Left cardiac atrium (tissue), 4 donors: Measurements from ENCODE around the gene IRF1. TPM values are rescaled to one million over a fixed set of nuclear protein-coding genes. Genes with fewer than 3 reads are reported as not detected.
"Not testable (repeated sequence)": the region's sequence is repeated elsewhere in the genome, so short reads cannot be mapped to it uniquely, and the experiment has no call there.

Experiments used
- ATAC-seq, 2 donors: fragments of 200-7000 bp; cut with Tn5 transposase; one replicate each; pipeline ENCODE4 v1.9.1; 2020; ENCODE audit warnings: mild to moderate bottlenecking in 2 of 2, moderate library complexity in 2 of 2
- DNase-seq: peaks from one replicate; pipeline ENCODE4 v3.0.0-alpha.2; 2020
- intact Hi-C, 2 donors: fragments of 100-400 bp; cut with DNase I; formaldehyde crosslinking; loops; one replicate each; pipeline versions ENCODE4 v1.14.1 to v1.15.1; 2022 to 2023
- long read RNA-seq: library from polyadenylated mRNA; unstranded; transcript quantifications from one replicate; pipeline ENCODE4 v2.0.0, GENCODE V29; 2021
- total RNA-seq, 2 donors: library from RNA; stranded (reverse); fragmentation: NEBNext Ultra II Directional; extraction: Animal tissue kit (Norgen Biotek cat#: 25700); gene quantifications; one replicate each; pipeline ENCODE4 v1.2.1, GENCODE V29; 2021
- donor health status: DM: no; HTN: yes; CAD: no.
- donor health status: DM: no; HTN: yes; CAD: no; lungs with severe emphysema.
- donor health status: DM: yes; HTN: yes; CAD: no.
- donor health status: Dilated cardiomyopathy.

Gene IRF1, protein sequence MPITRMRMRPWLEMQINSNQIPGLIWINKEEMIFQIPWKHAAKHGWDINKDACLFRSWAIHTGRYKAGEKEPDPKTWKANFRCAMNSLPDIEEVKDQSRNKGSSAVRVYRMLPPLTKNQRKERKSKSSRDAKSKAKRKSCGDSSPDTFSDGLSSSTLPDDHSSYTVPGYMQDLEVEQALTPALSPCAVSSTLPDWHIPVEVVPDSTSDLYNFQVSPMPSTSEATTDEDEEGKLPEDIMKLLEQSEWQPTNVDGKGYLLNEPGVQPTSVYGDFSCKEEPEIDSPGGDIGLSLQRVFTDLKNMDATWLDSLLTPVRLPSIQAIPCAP
- 10 to 100 TPM; 11.8 to 21.4 TPM for total RNA-seq
- long read RNA-seq, transcript IRF1-201 (10 exons, 3,579 nt), result major isoform, 12 of 18 reads
- long read RNA-seq, partial matches to known transcripts, result 2 of 18 reads
- long read RNA-seq, other reads (novel, unspliced or antisense), result 4 of 18 reads

DNA sequence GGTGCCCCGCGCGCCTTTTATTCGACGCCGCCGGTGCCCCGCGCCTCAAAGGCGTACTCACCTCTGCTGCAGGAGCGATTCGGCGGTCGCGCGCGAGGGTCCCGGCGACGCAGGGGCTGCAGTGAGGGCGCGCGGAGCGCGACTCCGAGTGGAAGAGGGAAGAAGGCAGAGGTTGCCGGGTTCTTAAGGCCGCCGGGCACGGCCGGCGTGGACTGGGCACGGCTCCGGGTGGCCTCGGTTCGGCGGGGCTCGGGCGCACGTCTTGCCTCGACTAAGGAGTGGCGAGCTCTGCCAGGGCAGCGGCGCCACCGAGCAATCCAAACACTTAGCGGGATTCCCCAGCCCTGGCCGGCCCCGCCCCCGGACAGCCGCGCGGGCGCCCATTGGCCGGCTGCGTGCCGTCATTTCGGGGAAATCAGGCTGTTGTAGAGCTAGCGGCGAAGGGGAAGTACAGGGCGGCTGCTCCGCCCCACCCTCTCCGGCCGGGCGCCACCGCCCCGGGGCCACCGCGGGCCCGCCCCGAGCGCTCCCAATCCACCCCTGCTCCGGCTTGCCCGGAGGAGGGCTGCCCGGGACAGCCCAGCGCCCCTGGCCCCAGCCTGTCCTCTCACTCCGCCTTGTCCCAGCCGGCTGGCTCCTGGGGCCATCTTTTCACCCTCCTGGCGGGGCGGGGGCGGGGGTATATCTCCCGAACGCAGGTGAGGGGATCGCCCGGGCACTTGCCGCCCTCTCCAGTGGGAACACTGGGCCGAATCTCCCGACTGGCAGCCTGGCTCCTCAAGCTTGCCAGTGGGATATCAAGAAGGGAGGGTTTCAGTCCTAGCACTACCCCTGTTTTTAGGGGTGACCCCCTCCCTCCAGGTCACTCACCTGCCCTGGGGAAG is at the start of gene IRF1:
IRF1 (minus strand) TSS at position 290 of the 884 bp plus-strand sequence. CDS start 1,295 bp downstream, outside the sequence.
- intact Hi-C loops, result loop anchor here in 1 of 2 donors (5.0 kb wide), 1 partner anchor 78 kb away; no protein-coding TSS in a partner anchor
- DNase-seq, result peak; percentile 97
- ATAC-seq, result peak; percentile 92 to 95

DNA sequence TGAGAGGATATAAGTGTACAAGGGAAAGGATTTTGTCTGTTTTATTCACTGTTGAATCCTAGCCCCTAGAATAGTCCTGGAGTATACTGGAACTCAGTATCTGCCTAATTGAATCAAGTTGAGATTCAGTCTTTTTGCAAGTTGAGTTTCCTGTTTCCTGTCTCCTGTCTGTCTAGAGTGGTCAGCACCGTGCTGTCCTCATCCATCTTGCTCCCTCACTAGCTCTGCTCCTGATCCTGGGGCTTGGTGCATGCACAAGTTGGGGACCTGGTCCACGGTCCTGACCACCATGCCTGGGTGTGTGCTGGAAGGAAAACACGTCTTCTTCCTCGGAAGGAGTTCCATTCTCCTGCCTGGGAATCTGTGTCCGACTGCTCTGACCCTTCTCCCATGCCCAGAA is 49.6 kb upstream of the IRF1 start:
- no peak for ATAC-seq
- no peak for DNase-seq
- intact Hi-C loops, result no loop called here

DNA sequence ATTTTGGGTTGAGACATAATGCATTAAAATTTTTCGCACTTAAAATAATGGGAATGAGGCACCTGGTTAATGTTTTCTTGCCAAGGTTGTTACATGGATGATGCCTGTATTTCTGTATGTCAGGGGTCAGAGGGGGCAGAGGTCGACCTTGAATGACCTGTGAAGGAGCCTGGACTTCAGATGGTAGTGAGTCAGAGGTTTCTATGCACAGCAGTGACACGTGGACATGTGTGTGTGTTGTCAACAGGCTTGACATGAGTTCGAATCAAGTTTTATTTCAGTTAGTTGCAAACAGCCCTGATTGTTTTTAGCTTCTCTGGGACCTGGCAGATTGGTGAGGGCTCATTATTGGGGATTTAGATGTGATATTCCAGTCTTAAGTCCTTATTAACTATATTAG is 49.1 kb upstream of the IRF1 start:
- ATAC-seq (no peak), DNase-seq (no peak)
- intact Hi-C loops, result loop anchor here in 1 of 2 donors (10.0 kb wide), 1 partner anchor 265 kb away; no protein-coding TSS in a partner anchor

DNA sequence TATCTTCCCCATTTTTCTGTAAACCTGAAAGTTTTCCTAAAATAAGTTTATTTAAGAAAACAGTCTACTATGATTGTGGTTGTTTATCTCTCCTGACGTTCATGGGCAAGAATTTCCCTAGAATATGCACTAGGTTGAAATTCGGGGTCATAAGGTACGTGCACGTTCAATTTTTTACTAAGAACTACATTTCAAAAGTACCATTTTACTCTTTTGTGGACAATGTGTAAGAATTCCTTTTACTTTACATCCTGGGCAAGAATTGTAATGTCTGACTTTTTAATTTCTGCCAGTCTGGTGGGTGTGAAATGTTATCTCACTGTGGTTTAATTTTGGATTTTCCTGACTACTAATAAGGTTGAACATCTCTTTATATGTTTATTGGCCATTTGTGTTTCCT is 40.4 kb upstream of the IRF1 start:
- intact Hi-C loops, result loop anchor here in 1 of 2 donors (10.0 kb wide), 1 partner anchor 274 kb away; no protein-coding TSS in a partner anchor
- DNase-seq (no peak), ATAC-seq (no peak)

DNA sequence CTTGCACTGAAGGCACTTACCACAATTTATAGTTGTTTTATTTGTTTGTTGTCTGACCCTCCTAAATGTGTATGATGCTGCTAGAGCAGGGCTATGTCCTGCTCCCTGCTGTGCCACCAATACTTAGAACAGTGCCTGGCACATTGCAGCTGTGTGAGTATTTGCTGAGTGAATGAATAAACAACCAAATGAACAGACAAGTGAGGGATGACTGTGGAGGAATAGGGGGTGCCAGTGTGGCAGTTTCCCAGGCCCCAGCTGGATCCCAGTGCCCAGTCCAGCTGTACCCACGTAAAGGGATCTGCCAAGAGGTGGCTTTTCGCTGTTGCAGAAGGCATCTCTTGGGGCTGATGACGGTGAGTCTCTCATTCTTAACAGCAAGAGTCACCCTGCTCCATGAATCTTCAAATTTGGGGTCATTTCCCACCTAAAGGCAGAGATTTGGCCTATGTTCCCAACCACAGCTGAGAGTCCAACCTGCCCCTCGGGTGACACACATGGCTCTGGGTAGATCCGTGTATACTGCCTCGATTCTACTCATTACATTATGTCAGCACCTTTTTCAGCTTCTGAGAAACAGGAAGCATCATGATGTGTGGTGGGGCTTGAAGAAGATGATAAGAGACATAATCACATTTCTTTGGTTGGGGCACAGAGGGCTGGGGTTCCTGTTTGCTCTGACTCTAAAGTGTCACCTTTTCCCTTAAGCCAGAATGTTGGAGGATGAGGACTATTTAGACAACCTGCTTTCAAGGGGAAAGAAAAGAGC is 38.5 kb upstream of the IRF1 start:
- intact Hi-C loops, result no loop called here
- no peak for ATAC-seq
- DNase-seq, result no peak

DNA sequence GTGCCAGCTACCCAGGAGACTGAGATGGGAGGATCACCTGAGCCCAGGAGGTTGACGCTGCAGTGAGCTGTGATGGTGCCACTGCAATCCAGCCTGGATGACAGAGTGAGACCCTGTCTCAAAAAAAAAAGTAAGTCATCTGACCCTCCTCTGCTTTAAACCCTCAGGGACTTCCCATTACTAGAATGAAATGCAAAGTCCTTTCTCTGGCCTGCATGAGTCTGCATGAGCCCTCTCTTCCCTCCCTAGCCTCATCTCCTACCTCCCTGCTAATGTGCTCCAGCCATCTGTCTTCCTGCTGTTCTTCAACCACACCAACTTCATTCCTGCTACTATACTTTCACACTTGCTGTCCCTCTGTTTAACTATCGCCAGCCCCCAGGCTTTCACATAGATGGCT is 37.4 kb upstream of the IRF1 start:
- no peak for DNase-seq
- intact Hi-C loops, result no loop called here
- no peak for ATAC-seq

DNA sequence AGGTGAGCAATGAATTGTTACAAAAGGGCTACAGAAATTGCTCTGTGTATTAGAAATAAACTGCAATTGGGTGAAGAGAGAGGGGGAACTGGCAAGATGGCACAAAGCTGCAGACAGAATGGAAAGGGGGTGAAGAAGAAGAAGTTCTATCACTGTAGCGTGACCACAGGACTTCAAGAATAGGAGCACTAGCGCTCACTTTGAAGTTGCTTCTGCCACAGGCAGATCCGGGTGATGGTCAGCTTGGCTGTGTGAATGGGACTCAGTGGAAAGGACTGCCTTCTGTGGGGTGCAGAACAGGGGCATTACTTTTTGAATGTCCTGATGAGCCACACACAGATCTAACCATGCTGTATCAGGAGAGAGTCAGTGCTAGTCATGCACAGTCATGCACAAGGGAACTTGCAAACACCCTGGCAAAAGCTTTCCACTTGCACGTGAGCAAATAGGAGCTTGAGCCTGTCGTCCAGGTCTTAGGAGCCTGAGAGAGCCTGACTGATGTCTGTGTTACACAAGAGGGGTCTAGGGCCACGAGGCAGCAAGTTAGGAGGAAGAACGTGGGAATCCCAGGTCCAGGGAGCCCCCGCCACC is 36.5 kb upstream of the IRF1 start:
- intact Hi-C loops, result no loop called here
- ATAC-seq, result no peak
- no peak for DNase-seq

DNA sequence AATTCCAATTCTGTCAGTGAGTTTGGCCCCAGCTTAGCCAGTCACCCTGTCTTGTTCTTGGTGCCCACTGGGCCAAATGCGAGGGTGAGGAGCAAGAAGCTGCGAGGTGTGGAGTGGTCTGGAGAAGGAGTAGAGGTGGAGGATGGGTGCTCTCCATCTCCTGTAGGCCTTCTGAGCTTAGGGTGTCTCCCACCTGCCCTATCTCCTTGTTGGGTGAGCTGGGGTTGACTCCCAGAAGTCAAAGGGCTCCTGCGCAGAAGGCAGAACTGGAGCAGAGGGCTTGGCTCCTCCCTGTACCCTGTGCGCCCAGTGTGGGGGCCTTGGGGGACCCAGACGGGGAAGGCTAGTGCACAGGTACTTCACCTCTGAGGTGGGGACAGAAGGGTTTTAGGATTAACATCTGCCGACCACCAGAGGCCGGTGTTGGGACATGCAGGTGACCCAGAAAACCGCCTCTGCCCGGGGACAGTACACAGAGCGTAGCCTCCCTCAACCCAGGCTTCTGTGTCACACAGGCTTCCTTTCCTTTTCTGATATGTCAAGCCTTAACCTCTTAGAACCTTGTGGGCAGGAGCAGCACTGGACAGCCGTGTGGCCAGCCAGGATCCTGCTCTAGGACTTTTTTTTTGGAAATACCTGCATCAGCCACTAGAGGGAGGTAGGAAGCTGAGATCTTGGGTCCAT is 35.9 kb upstream of the IRF1 start:
- ATAC-seq (peak; percentile 74 to 87), DNase-seq (no peak)
- intact Hi-C loops, result no loop called here

DNA sequence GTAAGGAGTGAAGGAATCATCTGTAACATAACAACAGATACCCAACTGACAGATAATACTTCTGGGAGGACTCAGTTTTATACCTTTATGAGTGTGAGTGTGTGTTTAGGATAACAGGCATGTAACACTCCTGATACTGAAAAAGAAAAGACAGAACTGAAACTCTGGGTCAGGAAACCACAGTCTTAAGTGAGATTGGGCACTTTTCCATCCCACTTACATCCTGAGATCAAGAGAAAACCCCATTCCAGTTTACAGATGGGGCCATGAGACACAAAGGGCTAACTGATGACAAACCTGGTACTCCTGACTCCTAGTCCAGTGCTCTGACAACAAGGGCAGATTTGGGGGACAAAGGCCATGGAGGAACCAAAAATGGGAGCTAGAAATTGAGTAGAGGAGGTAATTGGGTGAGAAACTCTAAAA is 34.7 kb upstream of the IRF1 start:
- intact Hi-C loops, result no loop called here
- DNase-seq (no peak), ATAC-seq (no peak)

DNA sequence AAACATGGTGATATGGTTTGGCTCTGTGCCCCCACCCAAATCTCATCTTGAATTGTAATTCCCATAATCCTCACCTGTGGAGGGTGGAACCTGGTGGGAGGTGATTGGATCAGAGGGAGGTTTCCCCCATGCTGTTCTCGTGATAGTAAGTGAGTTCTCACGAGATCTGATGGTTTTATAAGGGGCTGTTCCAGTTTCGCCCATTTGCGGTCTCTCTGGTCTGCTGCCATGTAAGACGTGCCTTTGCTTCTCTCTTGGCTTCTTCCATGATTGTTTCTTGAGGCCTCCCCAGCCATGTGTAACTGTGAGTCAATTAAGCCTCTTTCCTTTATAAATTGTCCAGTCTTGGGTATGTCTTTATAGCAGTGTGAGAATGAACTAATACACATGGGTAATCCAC is 34.3 kb upstream of the IRF1 start:
- ATAC-seq, DNase-seq, intact Hi-C loops: not testable (repeated sequence)

DNA sequence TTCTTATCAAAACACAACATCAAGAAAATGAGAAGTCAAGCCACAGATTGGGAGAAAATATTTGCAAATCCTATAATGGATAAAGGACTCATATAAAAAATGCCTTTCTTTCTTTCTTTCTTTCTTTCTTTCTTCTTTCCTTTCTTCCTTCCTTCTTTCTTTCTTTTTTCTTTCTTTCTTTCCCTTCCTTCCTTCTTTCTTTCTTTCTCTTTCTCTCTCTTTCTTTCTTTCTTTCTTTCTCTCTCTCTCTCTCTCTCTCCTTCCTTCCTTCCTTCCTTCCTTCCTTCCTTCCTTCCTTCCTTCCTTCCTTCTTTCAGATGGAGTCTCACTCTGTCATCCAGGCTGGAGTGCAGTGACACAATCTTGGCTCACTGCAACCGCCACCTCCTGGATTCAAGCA is 31.5 kb upstream of the IRF1 start:
- ATAC-seq, intact Hi-C loops: not testable (repeated sequence)

DNA sequence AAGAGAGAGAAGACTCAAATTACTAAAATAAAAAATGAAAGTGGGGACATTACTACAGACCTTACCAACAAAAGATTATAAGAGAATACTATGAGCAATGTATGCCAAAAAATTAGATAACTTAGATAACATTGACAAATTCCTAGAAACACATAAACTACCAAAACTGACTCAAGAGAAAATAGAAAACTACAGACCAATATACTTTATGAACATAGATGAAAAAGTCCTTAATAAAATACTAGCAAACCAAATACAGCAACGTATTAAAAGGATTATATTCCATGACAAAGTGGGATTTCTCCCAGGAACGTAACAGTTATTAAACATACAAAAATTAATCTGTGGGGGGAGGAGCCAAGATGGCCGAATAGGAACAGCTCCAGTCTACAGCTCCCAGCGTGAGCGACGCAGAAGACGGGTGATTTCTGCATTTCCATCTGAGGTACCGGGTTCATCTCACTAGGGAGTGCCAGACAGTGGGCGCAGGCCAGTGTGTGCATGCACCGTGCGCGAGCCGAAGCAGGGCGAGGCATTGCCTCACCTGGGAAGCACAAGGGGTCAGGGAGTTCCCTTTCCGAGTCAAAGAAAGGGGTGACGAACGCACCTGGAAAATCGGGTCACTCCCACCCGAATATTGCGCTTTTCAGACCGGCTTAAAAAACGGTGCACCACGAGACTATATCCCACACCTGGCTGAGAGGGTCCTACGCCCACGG is 23.2 kb upstream of the IRF1 start:
- intact Hi-C loops, DNase-seq, ATAC-seq: not testable (repeated sequence)

More for the DNA sequence above, 31.5 kb upstream of the IRF1 start:
- DNase-seq, result not testable (repeated sequence)

DNA sequence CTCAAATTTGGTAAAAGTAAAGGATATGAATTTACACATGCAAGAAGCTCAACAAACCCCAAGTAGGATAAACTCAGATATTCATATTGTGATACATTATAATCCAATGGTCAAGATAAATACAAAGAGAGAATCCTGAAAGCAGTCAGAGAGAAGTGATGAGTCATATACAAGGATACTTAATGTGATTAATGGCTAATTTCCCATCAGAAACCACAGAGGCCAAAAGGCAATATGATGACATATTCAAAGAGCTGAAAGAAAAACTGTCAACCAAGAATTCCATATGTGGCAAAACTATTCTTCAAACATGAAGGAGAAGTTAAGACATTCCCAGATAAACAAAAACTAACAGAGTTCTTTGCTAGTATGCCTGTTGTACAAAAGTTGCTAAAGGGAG is 19.5 kb upstream of the IRF1 start:
- intact Hi-C loops, result no loop called here
- ATAC-seq (no peak), DNase-seq (no peak)

DNA sequence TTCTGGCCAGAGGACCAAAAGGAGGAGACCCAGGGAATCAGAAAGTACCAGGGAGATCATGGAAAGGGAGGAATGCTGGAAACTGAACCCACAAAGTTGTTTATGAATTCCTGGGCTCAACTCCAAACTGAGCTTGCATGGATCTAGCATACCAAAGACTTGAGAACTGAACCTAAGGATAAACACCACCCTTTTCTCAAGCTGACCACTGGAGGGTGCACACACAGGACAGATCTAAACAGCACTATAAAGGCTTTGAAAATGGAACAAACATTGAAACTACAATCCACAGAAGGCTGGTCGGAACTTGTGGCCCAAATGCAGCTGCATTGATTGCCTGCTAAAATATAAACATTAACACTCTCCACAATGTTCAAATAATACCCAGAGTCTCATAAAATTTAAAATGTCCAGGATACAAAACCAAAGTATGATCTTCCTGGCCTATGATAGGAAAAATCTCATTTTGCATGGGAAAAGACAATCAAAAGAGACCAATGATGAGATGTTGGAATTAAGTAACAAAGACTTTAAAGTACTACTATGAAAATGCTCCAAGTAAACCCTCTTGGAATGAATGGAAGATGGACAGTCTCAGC is 15.6 kb upstream of the IRF1 start:
- DNase-seq, result no peak
- intact Hi-C loops, result no loop called here
- ATAC-seq, result peak; percentile 54 to 67

DNA sequence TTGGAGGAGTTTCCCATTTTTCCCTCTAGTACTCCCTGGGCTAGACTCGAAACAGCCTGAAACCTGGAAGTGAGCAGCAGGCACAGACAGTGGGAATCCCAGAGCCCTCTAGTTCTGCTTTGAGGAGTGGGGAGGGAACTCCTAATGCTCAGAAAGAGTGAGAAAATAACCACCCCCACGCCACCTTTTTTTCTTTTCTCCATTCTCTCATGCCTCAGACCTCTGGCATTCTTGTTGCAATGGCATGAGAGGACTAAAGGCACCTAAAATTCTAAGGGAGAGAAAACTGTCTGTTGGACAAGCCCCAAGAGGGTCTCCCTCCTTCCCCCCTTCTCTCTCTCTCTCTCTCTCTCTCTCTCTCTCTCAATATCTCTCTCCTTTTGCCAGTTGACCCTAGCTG is 15.1 kb upstream of the IRF1 start:
- intact Hi-C loops, result no loop called here

DNA sequence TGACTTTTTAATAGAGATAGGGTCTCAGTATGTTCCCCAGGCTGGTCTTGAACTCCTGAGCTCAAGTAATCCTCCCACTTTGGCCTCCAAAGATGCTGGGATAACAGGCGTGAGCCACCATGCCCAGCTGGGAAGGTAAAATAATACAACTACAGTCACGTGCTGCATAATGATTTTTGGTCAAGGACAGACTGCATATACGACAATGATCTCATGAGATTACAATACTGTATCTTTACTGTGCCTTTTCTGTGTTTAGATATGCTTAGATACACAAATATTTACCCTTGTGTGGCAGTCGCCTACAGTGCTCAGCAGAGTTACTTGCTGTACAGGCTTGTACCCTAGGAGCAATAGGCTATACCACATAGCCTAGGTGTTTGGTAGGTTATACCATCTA is 14.2 kb upstream of the IRF1 start:
- ATAC-seq (no peak), DNase-seq (no peak)
- intact Hi-C loops, result loop anchor here in 1 of 2 donors (5.0 kb wide), 1 partner anchor 217 kb away; no protein-coding TSS in a partner anchor

More for the DNA sequence above, 15.1 kb upstream of the IRF1 start:
- DNase-seq (no peak), ATAC-seq (no peak)

DNA sequence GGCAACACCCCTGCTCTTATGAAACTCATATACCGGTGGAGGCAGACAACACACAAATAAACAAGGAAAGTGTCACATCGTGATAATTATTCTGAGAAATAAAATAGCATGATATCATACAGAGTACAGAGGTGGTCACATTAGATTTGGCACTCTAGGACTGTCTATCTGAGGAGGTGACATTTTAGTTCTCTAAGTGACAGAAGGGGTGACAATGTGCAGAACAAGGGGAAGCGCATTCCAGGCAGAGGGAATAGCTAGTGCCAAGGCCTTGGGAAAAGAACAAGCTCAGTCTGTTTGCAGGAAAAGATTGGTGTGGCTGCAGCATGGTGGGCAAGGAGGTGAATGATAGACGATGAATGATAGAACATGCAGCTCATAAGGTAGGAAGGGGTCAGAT is 12.7 kb upstream of the IRF1 start:
- no peak for DNase-seq
- intact Hi-C loops, result loop anchor here in 1 of 2 donors (5.0 kb wide), 1 partner anchor 216 kb away; no protein-coding TSS in a partner anchor
- no peak for ATAC-seq
